ENCODE measurements around the gene TSPAN4. TPM values are rescaled to one million over a fixed set of nuclear protein-coding genes. Genes with fewer than 3 reads are reported as not detected.

The TSPAN4 gene
- total and polyA plus RNA-seq, 2 of the 13 experiments (the other 11 are each of a cell fraction or from before 2014, with no cell fraction given): 31.7 to 68.3 TPM

DNA sequence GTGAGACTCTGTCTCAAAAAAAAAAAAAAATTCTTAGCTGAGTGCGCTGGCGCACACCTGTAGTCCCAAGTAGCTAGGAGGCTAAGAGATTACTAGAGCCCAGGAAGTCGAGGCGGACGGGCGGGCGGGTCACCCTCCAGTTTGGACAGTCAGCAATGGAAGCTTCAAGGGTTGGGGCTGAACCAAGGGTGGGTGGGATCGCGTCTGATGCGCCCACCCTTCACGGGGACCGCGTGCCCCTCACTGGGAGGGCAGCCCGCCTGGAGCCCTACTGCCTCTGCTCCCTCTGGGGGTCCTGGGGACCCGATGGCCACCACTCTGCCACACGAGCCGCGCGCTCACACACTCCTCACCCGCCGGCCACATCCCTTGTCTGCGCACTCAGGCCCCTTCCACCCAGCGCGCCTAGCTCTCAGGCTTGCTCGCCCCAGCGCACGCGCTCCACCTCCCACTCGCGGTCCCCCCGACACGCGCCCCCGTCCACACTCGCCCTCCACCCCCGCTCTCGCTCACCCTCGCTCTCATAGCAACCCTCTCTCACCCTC lies 67.5 kb downstream of the TSPAN4 start (continued):
- TF ChIP-seq, protein P1, sequence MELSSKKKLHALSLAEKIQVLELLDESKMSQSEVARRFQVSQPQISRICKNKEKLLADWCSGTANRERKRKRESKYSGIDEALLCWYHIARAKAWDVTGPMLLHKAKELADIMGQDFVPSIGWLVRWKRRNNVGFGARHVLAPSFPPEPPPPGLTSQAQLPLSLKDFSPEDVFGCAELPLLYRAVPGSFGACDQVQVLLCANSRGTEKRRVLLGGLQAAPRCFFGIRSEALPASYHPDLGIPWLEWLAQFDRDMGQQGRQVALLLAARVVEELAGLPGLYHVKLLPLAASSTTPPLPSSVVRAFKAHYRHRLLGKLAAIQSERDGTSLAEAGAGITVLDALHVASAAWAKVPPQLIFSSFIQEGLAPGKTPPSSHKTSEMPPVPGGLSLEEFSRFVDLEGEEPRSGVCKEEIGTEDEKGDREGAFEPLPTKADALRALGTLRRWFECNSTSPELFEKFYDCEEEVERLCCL (CRISPR knock-in tag; IDR thresholded peaks at IDR 0.05; ENCODE audit: borderline replicate concordance): no peak
- no peak for TF ChIP-seq ZNF331 (CRISPR knock-in tag; IDR thresholded peaks at IDR 0.05)
- TF ChIP-seq AGO1 (IDR thresholded peaks at IDR 0.05; ENCODE audit: low read depth, low read length, poor library complexity, severe bottlenecking): no peak
- TF ChIP-seq SOX6 (IDR thresholded peaks at IDR 0.05): no peak
- 0 out of 2 replicates have a peak, but pooled peaks have one; percentile 10 for TF ChIP-seq SOX6 (CRISPR knock-in tag; IDR thresholded peaks at IDR 0.05)
- TF ChIP-seq TCF7L2 (IDR thresholded peaks at IDR 0.05; ENCODE audit: low read depth, low read length): no peak
- no peak for TF ChIP-seq KLF12 (CRISPR knock-in tag; IDR thresholded peaks at IDR 0.05; ENCODE audit: borderline replicate concordance)
- no peak for TF ChIP-seq NFRKB (IDR thresholded peaks at IDR 0.05)
- TF ChIP-seq EEA1 (CRISPR knock-in tag; IDR thresholded peaks at IDR 0.05; ENCODE audit: borderline replicate concordance): no peak
- no peak for TF ChIP-seq FLYWCH1 (CRISPR knock-in tag; IDR thresholded peaks at IDR 0.05)
- TF ChIP-seq, protein P2, sequence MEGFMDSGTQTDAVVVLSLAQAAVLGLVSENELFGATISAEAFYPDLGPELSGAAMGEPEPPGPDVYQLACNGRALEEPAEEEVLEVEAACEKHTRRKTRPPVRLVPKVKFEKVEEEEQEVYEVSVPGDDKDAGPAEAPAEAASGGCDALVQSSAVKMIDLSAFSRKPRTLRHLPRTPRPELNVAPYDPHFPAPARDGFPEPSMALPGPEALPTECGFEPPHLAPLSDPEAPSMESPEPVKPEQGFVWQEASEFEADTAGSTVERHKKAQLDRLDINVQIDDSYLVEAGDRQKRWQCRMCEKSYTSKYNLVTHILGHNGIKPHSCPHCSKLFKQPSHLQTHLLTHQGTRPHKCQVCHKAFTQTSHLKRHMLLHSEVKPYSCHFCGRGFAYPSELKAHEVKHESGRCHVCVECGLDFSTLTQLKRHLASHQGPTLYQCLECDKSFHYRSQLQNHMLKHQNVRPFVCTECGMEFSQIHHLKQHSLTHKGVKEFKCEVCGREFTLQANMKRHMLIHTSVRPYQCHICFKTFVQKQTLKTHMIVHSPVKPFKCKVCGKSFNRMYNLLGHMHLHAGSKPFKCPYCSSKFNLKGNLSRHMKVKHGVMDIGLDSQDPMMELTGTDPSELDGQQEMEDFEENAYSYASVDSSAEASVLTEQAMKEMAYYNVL (CRISPR knock-in tag; IDR thresholded peaks at IDR 0.05; ENCODE audit: borderline replicate concordance): 0 out of 2 replicates have a peak, but pooled peaks have one; percentile 38
- no peak for TF ChIP-seq ZNF577 (CRISPR knock-in tag; IDR thresholded peaks at IDR 0.05; ENCODE audit: borderline replicate concordance, low read depth)
- TF ChIP-seq, protein P3, sequence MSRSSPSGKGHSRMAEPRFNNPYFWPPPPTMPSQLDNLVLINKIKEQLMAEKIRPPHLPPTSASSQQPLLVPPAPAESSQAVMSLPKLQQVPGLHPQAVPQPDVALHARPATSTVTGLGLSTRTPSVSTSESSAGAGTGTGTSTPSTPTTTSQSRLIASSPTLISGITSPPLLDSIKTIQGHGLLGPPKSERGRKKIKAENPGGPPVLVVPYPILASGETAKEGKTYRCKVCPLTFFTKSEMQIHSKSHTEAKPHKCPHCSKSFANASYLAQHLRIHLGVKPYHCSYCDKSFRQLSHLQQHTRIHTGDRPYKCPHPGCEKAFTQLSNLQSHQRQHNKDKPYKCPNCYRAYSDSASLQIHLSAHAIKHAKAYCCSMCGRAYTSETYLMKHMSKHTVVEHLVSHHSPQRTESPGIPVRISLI (CRISPR knock-in tag; IDR thresholded peaks at IDR 0.05; ENCODE audit: borderline replicate concordance): 0 out of 2 replicates have a peak, but pooled peaks have one; percentile 47
- TF ChIP-seq DNMT1 (CRISPR knock-in tag; IDR thresholded peaks at IDR 0.05): 0 out of 2 replicates have a peak, but pooled peaks have one; percentile 55
- no peak for TF ChIP-seq GTF3A (CRISPR knock-in tag; conservative IDR thresholded peaks at IDR 0.05)
- no peak for TF ChIP-seq ZNF460 (CRISPR knock-in tag; IDR thresholded peaks at IDR 0.05; ENCODE audit: borderline replicate concordance)
- no peak for TF ChIP-seq ZNF709 (CRISPR knock-in tag; IDR thresholded peaks at IDR 0.05)
- no peak for TF ChIP-seq RBAK (CRISPR knock-in tag; IDR thresholded peaks at IDR 0.05)
- no peak for TF ChIP-seq MIER2 (CRISPR knock-in tag; IDR thresholded peaks at IDR 0.05)
- peak; percentile 67 for TF ChIP-seq MXD1 (CRISPR knock-in tag; IDR thresholded peaks at IDR 0.05)
- TF ChIP-seq, protein P4, sequence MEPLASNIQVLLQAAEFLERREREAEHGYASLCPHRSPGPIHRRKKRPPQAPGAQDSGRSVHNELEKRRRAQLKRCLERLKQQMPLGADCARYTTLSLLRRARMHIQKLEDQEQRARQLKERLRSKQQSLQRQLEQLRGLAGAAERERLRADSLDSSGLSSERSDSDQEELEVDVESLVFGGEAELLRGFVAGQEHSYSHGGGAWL (CRISPR knock-in tag; IDR thresholded peaks at IDR 0.05): 0 out of 2 replicates have a peak, but pooled peaks have one; percentile 13
- TF ChIP-seq MED8 (CRISPR knock-in tag; IDR thresholded peaks at IDR 0.05; ENCODE audit: insufficient replicate concordance): peak; percentile 17
- no peak for TF ChIP-seq REXO4 (CRISPR knock-in tag; IDR thresholded peaks at IDR 0.05; ENCODE audit: borderline replicate concordance)
- 0 out of 2 replicates have a peak, but pooled peaks have one; percentile 41 for TF ChIP-seq ZNF333 (CRISPR knock-in tag; IDR thresholded peaks at IDR 0.05; ENCODE audit: borderline replicate concordance)
- TF ChIP-seq, protein P5, sequence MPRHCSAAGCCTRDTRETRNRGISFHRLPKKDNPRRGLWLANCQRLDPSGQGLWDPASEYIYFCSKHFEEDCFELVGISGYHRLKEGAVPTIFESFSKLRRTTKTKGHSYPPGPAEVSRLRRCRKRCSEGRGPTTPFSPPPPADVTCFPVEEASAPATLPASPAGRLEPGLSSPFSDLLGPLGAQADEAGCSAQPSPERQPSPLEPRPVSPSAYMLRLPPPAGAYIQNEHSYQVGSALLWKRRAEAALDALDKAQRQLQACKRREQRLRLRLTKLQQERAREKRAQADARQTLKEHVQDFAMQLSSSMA (CRISPR knock-in tag; IDR thresholded peaks at IDR 0.05): no peak
